Myocyte (in vitro differentiated cells): ENCODE data around the gene TMOD1. TPM values are rescaled to one million over a fixed set of nuclear protein-coding genes. Genes with fewer than 3 reads are reported as not detected.

Experiments
- DNase-seq: peaks from one replicate; pipeline ENCODE4 v3.0.0-alpha.2; 2012; ENCODE audit warnings: low read depth
- total RNA-seq: library from RNA; depleted of rRNA; stranded (reverse); fragments of >200 nt; gene quantifications from 2 replicates; pipeline ENCODE4 v1.2.3, GENCODE V29; 2014

TMOD1 gene
- total RNA-seq, 1 donor from 2014 or later = 60.3 TPM

DNA sequence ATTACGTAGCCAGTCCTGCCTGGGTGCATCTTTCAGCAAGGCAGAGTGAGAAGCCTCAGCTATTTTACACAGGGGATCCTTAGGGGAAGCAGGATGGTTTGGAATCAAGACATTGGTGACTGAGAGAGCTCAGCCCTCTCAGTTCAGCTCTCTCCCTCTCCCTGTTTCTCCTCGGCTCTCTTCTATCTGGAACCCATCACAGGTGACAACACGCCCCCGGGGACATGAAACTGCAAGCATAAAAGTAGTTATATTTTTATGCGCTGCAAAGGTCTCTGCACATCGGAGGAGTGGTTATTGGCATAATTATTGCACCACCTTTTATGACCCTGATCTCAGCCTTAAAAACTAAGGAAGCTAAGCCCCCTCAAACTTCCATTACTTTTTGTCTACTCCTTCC lies 14.2 kb downstream of the TMOD1 start:
- no peak for DNase-seq

DNA sequence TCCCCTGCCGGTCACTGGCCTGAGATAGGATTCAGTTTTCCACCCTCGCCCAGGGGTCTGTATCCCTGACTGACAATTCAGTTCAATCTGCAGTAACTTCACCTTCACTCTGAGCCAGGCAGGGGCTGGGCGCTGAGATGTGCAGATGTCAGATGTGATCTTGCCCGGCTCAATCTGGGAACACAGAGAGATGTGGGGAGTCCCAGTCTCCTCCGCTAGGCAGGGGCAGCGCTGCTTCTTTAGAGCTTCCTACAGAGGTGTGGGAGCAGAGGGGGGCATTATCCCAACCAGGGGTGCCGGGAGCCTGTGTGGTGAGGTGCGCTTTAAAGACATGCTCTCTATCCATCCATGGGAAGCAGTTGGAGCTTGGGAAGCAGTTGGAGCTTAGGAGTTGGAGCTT lies 14.6 kb downstream of the TMOD1 start:
- DNase-seq = no peak

DNA sequence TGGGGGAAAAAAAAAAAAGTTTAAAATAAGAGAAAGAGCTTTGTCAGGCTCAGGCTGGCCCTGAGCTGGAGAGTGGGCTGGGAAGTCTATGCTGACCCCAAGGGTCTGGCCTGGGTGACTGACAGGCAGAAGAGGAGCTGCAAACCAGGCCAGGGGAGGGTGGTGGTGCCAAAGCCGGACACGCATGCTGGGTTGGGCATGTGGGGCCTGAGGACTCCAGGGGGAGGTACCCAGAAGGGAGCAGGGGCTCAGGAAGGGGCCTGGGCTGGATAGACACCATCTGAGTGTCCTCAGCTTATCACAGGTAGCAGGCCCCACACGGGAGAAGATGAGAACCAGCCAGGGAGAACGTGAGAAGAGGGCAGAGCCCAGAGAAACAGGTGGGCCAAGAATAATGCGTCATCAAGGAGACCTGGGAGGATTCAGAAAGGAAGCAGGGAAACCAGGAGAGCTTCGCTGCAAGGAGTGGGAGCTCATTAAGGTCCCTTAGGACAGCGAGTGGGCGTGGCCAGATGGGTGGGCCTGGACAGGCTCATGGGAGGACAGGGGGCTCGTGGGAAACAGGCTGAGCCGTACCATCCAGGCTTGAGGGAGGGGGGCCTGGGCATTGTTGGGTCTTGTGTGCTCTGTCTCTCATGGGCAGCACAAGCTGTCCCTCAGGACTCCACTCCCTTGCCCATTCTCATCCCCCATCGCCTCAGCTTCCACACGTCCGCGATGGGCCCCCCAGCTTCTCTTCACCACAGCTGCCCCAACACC lies 16.0 kb downstream of the TMOD1 start:
- DNase-seq = no peak

DNA sequence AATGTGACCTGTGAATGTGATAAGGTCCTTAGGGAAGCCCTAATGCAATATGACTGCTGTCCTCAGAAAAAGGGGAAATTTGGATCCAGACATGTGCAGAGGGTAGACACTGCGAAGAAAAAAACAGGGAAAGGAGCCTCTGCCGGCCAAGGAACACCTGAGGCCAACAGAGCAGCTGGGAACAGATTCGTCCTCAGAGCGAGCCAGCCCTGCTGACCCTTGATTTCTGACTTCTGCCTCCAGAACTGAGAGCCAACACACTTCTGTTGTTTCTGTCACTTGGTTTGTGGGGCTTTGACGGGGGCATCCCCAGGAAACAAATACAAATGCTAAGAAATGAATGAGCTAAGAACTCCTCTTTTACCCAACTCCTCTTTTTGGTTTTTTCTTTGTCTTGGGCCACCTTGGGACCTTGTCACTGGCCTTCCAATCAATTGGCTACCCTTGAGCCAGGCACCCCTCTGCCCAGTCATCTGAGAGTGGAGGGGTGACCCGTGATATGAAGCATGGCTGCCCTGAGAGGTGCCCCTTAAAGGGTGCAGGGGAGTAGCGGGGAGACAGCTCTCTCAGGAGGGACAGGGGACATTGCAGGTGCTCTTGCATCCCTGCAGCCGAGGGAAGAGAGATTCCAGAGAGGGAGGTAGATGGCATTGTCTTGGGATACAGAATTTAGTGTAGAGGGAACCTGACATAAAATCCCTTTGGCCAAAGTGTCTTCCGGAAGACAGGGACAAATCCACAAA lies 16.9 kb downstream of the TMOD1 start:
- no peak for DNase-seq

DNA sequence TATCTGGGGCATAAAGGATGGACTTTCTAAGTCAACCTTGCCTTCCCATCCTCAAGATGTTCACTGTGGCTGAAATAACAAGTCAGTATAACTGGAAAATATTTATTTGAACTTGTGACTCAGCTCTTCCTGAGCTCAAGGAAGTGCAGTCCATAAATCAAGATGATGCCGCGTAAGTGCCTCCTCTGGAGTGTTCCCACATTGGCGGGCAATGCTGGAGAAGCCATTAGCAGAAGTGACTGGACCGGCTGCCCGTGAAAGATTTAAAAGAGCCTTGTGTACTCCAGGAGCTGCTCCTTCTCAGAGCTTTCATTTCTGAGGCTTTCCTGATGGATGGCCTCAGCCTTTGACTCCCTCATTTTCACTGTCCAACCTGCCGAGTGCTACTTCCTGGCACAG lies 17.4 kb downstream of the TMOD1 start:
- peak; percentile 60 for DNase-seq

DNA sequence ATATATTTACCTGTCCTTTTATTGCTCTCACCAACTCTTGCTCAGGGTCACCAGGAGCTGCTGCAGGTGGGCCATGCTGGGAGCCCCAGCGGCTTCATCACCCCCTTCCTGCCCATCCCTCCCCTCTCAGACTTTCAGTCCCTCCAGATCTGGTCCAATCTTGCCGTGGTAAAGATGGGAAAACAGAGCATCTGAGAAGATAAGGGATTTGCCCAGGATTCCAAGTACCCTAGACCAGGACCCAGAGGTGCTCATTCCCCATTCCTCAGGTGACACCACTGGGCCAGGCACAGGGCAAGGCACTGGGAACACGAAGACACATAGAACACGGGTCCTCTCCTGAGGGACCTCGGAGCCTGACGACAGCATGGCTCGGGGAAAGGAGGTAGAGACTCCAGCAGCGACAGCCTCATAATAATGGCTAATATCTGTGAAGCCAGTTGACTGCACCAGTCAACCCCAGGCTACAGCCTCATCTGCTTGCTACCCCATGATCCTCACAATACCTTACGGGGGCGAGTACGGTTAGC lies 18.0 kb downstream of the TMOD1 start:
- DNase-seq = no peak

DNA sequence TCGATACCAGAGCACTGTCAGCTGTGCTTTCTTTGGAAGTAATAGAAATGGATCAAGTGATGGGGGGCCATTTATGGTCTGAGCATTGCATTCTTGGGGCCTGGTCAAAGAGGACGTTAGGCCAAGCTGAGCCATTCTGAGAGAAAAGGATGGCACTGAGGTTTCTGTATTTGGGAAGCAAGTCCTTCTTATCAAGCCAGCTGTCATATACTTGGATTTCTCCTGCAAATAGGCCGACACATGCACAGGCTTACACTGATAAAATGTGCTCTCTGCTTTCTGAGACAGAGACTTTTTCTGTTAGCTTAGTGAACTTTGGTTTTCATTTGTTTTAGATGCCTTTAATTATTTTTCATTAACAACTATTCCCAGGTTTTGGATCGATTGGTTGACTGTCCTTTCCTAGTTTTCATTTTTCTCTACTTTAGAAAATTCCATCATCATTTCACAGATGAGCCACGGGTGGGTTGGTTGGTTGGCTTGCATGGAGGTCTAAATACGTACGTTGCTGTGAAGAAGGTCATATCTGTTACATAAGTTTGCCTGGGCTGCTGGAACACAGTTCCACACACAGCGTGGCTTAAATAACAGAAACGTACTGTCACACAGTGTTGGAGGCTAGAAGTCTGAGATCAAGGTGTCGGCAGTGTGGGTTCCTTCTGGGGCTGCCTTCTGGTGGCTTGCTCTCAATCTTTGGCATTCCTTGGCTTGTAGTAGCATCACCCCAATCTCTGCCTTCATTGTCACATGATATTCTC lies 20.3 kb downstream of the TMOD1 start:
- DNase-seq = peak; percentile 55

DNA sequence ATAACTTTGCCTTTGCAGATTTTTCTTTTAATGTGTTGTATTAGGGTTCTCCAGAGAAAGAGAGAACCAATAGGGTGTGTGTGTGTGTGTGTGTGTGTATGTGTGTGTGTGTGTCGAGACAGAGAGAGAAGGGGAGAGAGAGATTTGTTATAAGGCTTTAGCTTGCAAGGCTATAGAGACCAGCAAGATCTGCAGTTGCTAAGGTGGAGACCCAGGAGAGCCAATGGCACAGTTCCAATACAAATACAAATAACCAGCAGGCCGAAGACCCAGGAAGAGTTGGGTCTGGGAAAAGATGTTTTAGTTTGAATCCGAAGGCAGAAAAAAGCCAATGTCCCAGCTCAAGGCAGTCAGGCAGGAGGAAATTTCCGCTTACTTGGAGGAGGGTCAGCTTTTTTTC lies 23.0 kb downstream of the TMOD1 start:
- DNase-seq = no peak

DNA sequence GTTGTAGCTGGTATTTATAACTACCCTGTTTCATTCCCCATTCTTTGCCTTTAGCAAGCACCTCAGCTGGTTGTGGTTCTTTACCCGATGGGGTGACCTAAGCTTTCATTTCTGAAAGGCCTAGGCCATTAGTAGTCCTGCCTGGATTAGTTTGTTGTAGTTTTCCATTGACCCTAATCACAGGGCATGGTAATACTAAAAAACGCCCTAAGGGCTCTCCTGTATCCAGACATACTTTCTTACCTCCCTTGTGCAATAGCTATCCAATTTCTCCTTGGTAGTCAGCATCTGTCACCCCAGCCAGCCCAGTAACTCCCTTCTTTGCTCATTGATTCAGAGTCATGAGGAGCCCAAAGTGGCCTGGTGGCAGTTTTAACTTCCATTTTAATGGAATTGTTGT lies 24.0 kb downstream of the TMOD1 start:
- DNase-seq = peak; percentile 94

DNA sequence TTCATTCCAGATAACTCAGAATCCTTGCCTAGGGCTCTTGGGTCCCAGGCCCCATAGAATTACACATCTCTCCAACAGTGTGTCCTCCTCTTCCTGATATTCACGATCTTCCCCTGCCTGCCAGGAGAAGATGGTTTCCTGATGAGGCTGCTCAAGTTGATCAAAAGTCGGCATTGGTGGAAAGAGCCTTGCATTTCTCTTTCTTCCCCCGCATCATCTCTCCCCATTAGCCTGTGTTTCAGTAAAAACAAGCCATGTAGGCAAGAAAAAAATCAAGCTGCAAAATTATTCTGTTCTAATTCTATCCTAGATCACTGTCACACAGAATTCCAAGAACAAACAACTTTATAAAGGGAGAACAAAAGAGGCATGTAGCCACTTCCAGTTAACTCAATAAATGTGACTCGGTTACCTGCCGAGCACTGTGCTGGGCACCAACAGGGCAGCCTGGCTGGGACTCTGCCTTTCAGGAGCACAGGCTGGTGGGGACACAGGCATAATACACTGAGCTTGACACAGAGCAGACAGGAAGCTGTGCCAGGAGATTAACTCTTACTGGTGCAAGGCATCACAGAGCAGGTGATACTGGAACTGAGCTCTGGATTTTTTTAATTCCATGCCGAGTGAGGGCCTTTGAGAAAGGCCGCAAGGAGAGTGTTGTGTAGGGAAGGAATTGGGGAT lies 25.6 kb downstream of the TMOD1 start:
- no peak for DNase-seq

DNA sequence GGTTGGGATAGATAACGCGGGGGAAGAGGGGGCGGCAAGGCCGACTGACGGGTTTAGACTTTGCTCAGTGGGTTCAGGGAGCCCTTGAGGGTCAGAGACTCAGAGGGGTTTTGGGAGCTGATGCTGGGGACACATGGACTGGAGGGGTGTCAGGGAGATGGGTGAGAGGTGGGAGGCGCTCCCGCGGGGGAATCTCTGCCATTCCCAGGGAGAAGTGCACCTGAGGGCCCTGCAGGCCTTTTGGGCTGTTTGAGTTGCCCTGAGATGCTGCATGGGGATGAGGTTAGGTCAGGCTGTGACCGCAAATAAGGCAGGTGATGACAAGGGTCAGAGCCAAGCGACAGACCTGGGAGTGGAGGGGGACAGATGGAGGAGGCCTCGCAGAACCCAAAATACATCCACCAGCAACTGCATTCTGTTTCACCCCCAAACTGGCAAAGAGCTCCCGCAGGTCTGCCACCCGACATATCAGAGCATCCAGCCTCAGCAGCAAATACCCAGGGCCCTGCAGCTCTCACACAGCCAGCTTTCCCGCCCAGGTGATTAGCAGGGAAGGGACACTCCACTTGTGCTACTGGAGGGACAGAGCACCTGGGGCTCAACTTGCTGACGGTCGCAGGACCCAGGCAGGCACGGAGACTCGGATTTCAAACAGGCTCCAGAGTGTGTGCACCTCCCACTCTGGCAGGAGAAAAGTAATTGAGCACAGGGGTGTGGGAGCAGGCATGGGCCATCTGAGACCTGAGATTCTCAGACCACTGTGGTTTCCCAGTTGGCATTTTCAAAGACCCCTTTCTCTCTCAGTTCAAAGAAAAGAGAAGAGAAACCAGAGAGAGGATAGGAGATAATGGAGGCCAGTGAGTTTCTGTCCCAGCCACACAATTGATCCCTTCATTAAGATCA lies 26.4 kb downstream of the TMOD1 start:
- peak; percentile 65 for DNase-seq

DNA sequence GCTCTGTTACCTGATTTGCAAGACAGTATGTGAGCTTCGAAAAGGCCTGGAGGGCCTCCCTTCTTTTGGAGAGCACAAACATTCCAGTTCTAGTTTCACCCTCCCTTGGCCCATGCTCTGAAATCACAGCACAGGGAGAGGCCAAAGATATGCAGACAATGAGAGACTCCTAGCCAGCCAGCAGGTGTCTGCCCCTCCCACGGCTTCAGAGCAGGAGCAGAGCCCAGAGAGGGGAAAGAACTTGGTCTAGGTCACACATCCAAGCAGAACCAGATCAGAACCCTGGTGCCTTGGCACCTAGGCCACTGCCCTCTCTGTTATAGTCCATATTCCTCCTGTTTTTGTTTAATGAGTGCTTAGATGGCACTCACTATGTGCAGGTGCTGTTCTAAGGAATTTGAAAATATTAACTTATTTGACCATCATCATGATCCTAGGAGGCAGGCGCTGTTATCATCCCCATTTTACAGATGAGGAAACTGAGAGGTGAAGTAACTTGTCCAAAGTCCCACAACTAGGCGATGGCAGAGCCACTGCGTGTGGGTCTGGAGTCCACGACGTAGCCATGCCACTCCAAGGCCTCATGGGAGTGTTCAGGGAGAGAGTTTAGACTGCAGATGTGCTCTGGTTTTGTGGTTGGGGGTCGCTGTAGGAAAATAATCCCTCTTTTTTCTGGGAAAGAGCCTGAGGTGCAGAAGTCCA lies 27.2 kb downstream of the TMOD1 start:
- DNase-seq = peak; percentile 86

DNA sequence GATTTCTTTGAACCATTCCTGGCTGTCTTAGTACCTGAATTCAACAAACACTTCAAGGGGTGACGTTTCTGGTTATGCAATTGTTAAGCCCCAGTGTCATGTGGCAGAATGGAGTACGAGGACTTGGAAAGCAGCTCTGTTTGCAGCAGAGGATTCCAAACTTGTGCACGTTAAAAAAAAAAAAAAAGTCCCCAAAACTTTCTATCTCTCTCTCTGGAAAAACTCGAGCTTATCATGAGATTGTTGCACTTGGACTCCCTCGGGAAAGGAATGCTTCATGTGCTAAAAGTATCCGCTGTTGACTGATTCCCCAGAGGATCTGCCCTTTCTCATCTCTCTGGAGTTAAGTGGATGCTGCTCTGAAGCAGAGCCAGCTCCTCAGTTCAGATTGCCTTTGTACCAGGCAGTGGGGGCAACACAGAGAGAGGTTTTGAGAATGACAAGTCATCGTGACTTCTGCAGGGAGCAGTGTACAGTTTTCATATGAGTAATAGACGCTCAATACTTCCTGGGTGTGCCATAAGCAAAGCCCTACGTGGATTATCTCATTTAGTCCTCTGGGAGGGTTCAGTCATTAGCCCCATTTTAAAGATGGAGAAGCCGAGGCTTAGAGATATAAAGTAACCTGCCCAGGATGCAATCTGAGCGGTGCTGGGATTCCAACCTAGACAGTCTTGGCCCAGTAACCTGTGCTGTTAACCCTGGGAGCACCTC lies 28.1 kb downstream of the TMOD1 start:
- DNase-seq = peak; percentile 77

DNA sequence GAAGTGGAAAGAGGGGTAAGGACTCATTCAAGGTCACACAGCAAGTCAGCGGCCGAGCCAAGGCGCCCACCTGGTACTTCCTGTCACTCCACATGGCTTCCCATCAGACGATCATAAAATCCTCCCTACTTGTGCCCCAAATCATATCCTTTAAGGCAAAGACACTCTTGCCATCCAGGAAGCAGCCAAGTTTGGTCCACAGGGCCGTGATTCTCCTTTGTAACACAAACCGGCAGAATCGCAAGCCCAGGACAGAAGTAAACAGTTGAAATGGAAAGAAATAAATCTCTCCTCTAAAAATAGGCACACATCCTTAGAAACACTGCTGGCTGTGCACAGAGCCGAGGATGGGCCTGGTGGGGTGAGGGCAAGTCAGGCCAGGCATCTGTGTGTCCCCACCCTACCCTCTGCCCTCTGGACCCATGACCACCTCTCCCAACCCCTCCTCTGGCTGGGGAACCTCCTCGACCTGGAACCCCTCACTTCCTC lies 30.5 kb downstream of the TMOD1 start:
- no peak for DNase-seq

DNA sequence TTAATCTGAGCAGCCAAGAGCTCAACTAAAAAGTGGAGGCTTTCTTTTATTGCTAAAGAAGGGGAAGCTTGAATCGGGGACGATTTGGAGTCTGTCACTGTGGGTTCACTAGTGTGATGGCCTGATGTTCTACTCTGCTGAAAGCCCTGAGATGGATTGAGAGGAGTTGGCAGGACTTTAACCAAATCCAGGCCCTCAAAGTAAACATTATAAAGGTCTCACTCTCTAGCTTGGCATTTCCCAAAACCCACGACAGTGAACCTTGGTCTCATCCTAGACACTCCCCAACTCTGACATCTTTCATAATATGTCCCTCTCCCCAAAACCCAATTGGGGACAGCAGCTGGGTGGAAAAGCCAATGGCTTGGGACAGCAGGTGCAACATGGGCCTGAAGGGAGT lies 32.7 kb downstream of the TMOD1 start:
- peak; percentile 82 for DNase-seq

DNA sequence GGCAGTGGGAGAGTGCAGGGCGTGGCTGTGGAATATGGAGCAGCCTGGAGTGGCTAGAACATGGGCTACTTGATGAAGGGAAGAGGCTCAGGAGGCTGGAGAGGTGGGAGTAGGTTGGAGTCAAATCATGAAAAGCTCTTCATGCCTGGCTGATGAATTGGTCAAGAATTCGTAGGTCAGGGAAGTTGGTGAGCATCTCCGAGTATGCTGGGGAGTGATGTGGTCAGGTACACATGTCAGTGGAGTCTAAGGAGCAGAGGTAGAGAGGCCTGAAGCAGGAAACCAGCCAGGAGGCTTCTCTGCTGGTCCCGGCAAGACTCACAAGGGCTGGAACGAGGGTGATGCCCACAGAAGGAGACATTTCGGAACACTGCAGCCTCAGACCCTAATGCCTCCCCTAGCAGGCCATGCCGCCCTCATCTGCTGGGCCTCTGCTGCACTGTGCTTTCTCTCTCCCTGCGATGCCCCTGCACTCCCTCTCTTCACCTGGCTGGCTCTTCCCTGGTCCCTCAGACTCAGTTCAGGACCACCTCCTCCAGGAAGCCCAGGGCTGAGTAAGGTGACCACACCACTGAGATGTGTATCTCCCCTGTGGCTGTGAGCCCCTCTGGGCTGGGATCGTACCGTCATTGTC lies 33.6 kb downstream of the TMOD1 start:
- DNase-seq = no peak

DNA sequence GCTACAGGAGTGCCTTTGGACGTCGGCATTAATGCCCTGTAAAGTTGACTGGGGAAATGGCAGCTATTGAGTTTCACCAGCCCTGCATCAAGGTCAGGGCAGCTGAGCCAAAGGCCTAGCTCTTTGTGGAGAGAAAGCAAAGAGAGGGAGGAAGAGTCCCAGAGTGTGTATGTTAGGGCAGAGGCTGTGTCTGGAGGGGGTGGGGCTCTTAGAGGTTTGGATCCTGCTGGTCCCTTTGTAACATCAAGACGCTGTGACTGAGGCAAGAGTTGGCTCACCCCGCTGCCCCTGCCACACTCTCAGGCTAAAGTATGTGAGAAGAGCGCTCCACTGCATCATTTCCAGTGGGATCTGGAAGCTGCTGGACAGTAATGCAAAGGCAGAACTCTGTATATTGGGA lies 34.3 kb downstream of the TMOD1 start:
- no peak for DNase-seq

DNA sequence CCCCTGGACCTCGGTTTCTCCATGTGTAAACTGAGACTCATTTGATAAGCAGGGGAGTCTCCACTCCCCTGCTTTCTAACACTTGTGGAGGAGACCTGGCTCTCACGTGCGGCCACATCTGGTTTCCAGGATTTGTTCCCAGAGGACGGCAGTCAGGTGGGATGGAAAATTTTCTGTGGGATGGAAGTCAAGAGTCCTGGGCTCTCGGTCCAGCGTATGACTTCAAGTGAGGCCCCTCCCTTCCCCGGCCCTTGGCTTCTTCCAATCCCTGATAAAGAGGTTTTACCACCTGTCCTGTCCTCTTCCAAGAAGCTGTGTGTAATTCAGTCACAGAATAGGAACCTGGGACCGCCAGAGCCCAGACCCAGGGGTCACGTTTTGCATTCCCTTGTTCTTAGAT lies 35.0 kb downstream of the TMOD1 start:
- DNase-seq = no peak
